Transverse colon (tissue), 4 donors: ENCODE data around the gene PDGFC.

ENCODE experiments used
- EP300 ChIP-seq: sonication (generic); formaldehyde crosslinking; IDR thresholded peaks from one replicate; pipeline ENCODE4 v1.6.1; 2017; ENCODE audit warnings: antibody characterized with exemption, low read depth
- POLR2A ChIP-seq: fragments of 450-650 bp; IDR thresholded peaks from one replicate; pipeline ENCODE4 v1.6.1; 2016; ENCODE audit warnings: antibody characterized with exemption, mild to moderate bottlenecking, moderate library complexity
- POLR2AphosphoS5 ChIP-seq, 3 donors: sonication (generic); formaldehyde crosslinking; IDR thresholded peaks; one replicate each; pipeline ENCODE4 v1.6.1; 2016; ENCODE audit warnings: antibody characterized with exemption in 3 of 3
- TF ChIP-seq, protein P1 (sequence below), 5 experiments: fragments of 200-600 bp in 3 of 5; fragments of 450-650 bp in 2 of 5; sonication (generic) in 3 of 5; IDR thresholded peaks; 1 replicate in 2 of 5; 2 replicates in 3 of 5; pipeline ENCODE4 v1.5.1; 2016 to 2017; ENCODE audit warnings: antibody characterized with exemption in 5 of 5, inconsistent platforms in 3 of 5, mild to moderate bottlenecking in 2 of 5, moderate library complexity in 1 of 5

DNA sequence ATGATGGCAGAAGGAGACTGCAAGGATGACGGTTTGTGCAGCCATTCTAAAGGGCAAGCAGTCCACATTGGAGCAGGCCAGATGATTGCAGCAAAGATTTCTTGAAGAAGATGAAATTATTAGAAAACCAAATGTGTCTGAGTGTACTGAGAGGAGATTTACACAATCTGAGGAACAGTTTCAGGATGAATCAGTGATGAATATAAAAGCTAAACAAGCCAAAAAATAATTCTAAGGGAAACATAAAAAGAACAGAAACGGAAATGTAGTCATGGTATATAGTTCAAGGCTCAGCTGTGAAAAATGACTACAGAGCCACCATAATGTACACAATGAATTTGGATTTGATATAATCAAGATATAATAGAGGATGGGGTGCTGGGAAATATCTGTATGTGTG is 168.5 kb downstream of the PDGFC start:
- TF ChIP-seq EP300 (no peak), POLR2A (no peak), POLR2AphosphoS5 (IDR thresholded peaks at IDR 0.05) (no peak)
- TF ChIP-seq, protein P1, sequence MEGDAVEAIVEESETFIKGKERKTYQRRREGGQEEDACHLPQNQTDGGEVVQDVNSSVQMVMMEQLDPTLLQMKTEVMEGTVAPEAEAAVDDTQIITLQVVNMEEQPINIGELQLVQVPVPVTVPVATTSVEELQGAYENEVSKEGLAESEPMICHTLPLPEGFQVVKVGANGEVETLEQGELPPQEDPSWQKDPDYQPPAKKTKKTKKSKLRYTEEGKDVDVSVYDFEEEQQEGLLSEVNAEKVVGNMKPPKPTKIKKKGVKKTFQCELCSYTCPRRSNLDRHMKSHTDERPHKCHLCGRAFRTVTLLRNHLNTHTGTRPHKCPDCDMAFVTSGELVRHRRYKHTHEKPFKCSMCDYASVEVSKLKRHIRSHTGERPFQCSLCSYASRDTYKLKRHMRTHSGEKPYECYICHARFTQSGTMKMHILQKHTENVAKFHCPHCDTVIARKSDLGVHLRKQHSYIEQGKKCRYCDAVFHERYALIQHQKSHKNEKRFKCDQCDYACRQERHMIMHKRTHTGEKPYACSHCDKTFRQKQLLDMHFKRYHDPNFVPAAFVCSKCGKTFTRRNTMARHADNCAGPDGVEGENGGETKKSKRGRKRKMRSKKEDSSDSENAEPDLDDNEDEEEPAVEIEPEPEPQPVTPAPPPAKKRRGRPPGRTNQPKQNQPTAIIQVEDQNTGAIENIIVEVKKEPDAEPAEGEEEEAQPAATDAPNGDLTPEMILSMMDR (IDR thresholded peaks at IDR 0.05): no peak
